ENCODE data around the gene KCNH2. TPM values are rescaled to one million over a fixed set of nuclear protein-coding genes. Genes with fewer than 3 reads are reported as not detected.

KCNH2 gene
- polyA plus RNA-seq, 3 donors, result not detected

DNA sequence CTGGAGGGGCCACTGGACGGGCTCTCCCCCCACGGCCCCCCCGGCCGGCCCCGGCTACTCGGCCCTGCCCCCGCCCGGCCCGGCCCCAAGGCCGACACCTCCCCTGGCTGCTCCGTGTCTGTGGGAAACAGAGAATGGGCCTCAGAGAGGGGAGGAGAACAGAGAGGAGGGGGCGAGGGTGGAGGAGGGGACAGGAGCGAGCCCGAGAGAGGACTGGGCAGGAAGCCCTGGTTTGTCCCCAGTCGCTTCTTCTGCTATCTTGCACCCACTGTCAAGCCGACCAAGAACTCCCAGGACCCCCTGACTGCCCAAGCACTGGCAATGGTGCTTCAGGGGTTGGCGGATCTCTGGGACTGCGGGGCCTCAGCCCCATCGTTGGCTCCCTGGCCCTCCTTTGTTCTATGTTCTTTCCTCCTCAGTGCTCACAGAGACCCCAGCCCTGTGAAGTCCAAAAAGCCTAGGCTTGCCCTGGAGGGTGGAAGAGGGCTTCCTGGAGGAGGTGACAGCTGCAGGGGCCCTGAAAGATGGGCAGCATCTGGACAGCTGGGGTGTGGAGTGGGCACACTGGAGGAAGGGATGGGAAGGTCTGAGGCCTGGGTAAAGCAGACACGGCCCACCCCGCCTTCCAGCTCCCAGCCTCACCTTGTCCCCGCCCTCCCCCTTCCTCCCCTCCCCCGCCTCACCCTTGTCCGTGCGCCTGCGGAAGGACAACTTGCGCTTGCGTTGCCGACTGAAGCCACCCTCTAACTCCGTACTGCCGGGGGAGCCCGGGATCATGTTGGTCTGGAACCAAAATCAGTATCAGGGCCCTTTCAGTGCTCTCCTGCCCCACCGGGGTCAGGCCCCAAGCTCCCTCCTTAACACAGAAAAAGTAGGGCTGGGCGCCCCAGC, 30.1 kb downstream of the KCNH2 start:
- TF ChIP-seq, protein P1, sequence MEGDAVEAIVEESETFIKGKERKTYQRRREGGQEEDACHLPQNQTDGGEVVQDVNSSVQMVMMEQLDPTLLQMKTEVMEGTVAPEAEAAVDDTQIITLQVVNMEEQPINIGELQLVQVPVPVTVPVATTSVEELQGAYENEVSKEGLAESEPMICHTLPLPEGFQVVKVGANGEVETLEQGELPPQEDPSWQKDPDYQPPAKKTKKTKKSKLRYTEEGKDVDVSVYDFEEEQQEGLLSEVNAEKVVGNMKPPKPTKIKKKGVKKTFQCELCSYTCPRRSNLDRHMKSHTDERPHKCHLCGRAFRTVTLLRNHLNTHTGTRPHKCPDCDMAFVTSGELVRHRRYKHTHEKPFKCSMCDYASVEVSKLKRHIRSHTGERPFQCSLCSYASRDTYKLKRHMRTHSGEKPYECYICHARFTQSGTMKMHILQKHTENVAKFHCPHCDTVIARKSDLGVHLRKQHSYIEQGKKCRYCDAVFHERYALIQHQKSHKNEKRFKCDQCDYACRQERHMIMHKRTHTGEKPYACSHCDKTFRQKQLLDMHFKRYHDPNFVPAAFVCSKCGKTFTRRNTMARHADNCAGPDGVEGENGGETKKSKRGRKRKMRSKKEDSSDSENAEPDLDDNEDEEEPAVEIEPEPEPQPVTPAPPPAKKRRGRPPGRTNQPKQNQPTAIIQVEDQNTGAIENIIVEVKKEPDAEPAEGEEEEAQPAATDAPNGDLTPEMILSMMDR (IDR thresholded peaks at IDR 0.05), result no peak
- no peaks in the 10 kb centered on the region for H3K9me3 ChIP-seq (replicated peaks in 1 of 2; ENCODE audit: control insufficient read depth in 1 of 2, insufficient read depth in 1 of 2, low read length in 2 of 2)
- Mint-ChIP-seq H3K4me1 (no peaks in the 10 kb centered on the region), H3K9me3 (peaks cover 0 to 1% (median 0%) of the 10 kb centered on the region in 7 donors), H3K36me3 (no peaks in the 10 kb centered on the region), H3K4me3 (peak overlapping the region in 1 of 2 donors; percentile 59), H3K27me3 (ENCODE audit: low read depth in 3 of 3) (peaks cover 13 to 51% (median 16%) of the 10 kb centered on the region in 3 donors), H3K27ac (no peak overlapping the region)
- no peak for DNase-seq
- H3K9ac ChIP-seq (ENCODE audit: insufficient read depth, low read length, poor library complexity, severe bottlenecking), result no peak overlapping the region
- H2AFZ ChIP-seq (ENCODE audit: insufficient read depth, low read depth, low read length, poor library complexity, severe bottlenecking), result no peak overlapping the region
- H3K27ac ChIP-seq (ENCODE audit: low read depth in 1 of 2, low read length in 2 of 2), result no peak overlapping the region
- H3K4me1 ChIP-seq (ENCODE audit: control insufficient read depth in 1 of 2, insufficient read depth in 2 of 2, low read length in 2 of 2), result no peaks in the 10 kb centered on the region
- no peak overlapping the region for H3K4me3 ChIP-seq (replicated peaks in 1 of 3; ENCODE audit: low read depth in 2 of 3, low read length in 3 of 3)
- WGBS (ENCODE audit: insufficient coverage), result 69% methylated on average over 20 of the region's 34 CpGs
- peaks cover 0 to 17% of the 10 kb centered on the region in 2 donors for H3K27me3 ChIP-seq (ENCODE audit: control insufficient read depth in 2 of 2, insufficient read depth in 2 of 2, low read length in 2 of 2)
- H3K36me3 ChIP-seq (replicated peaks in 1 of 2; ENCODE audit: control insufficient read depth in 1 of 2, insufficient read depth in 2 of 2, low read length in 2 of 2), result no peaks in the 10 kb centered on the region
- no peaks in the 10 kb centered on the region for H4K20me1 ChIP-seq (ENCODE audit: insufficient read depth, low read length)
- intact Hi-C loops (cut with micrococcal nuclease), result no loop called here
- H3K4me2 ChIP-seq (replicated peaks; ENCODE audit: extremely low read depth, low read length, poor library complexity, severe bottlenecking), result no peak overlapping the region
- no peaks in the 10 kb centered on the region for H3K79me2 ChIP-seq (ENCODE audit: insufficient read depth, low read length)

DNA sequence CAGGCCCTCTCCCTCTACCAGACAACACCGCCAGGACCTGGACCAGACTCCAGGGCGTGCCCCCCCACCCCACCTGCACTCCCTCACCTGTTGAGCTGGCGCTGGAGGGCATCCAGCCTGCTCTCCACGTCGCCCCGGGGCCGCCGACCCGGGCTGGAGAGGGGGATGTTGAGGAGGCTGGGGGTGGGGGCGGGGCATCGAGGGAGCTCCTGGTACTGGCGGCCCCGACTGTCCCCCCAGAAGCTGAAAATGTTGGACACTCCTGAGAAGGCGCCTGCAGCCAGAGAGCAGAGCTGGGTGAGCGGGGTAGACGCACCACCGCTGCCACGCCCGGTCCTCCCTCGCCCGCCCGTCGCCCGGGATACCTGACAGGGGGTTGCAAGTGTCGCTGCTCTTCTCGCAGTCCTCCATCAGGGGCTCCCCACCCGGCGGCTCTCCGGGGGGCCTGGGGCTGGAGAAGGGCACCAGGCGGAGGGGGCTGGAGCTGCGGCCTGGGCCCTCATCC, 30.8 kb downstream of the KCNH2 start:
- H3K4me1 Mint-ChIP-seq, result peaks cover under 1% of the 10 kb centered on the region
- H3K36me3 Mint-ChIP-seq, result no peaks in the 10 kb centered on the region
- Histone ChIP-seq H3K4me2 (replicated peaks; ENCODE audit: extremely low read depth, low read length, poor library complexity, severe bottlenecking) (no peak overlapping the region), H3K27me3 (ENCODE audit: control insufficient read depth in 2 of 2, insufficient read depth in 2 of 2, low read length in 2 of 2) (peaks cover 0 to 17% of the 10 kb centered on the region in 2 donors), H3K9ac (ENCODE audit: insufficient read depth, low read length, poor library complexity, severe bottlenecking) (no peak overlapping the region), H2AFZ (ENCODE audit: insufficient read depth, low read depth, low read length, poor library complexity, severe bottlenecking) (no peak overlapping the region), H3K79me2 (ENCODE audit: insufficient read depth, low read length) (no peaks in the 10 kb centered on the region), H3K4me1 (ENCODE audit: control insufficient read depth in 1 of 2, insufficient read depth in 2 of 2, low read length in 2 of 2) (no peaks in the 10 kb centered on the region), H4K20me1 (ENCODE audit: insufficient read depth, low read length) (no peaks in the 10 kb centered on the region), H3K9me3 (replicated peaks in 1 of 2; ENCODE audit: control insufficient read depth in 1 of 2, insufficient read depth in 1 of 2, low read length in 2 of 2) (no peaks in the 10 kb centered on the region), H3K27ac (ENCODE audit: low read depth in 1 of 2, low read length in 2 of 2) (no peak overlapping the region), H3K36me3 (replicated peaks in 1 of 2; ENCODE audit: control insufficient read depth in 1 of 2, insufficient read depth in 2 of 2, low read length in 2 of 2) (no peaks in the 10 kb centered on the region), H3K4me3 (replicated peaks in 1 of 3; ENCODE audit: low read depth in 2 of 3, low read length in 3 of 3) (no peak overlapping the region)
- no peak overlapping the region for H3K4me3 Mint-ChIP-seq
- H3K27ac Mint-ChIP-seq, result no peak overlapping the region
- TF ChIP-seq, protein P1 (IDR thresholded peaks at IDR 0.05), result no peak
- peaks cover 0 to 1% (median 0%) of the 10 kb centered on the region in 7 donors for H3K9me3 Mint-ChIP-seq
- H3K27me3 Mint-ChIP-seq (ENCODE audit: low read depth in 3 of 3), result peaks cover 13 to 51% (median 16%) of the 10 kb centered on the region in 3 donors
- no peak for DNase-seq
- intact Hi-C loops (cut with micrococcal nuclease), result no loop called here
- WGBS (ENCODE audit: insufficient coverage), result 27% methylated on average over 16 of the region's 31 CpGs
